Endothelial cell of umbilical vein (primary cell): ENCODE data around the gene OR4D1. TPM values are rescaled to one million over a fixed set of nuclear protein-coding genes. Genes with fewer than 3 reads are reported as not detected.
"Not testable (repeated sequence)": the region's sequence is repeated elsewhere in the genome, so short reads cannot be mapped to it uniquely, and the experiment has no call there.

Source experiments
- BruUV-seq: library from RNA; stranded (reverse); fragments of 400-500 nt; replicated peaks from 2 replicates; lab custom pipeline; 2021; lab: Mats Ljungman, UMichigan
- CTCF ChIA-PET: fragments of 300-600, 350-600 bp; sonication (Branson Sonifier 250); formaldehyde crosslinking; loops from one replicate; lab custom pipeline; 2021; ENCODE audit warnings: antibody characterized with exemption, inconsistent platforms; lab: Charles Lee
- POLR2A ChIA-PET: fragments of 300-600, 350-600 bp; sonication (Branson Sonifier 250); formaldehyde crosslinking; loops from one replicate; lab custom pipeline; 2021; ENCODE audit warnings: antibody characterized with exemption, inconsistent platforms; lab: Charles Lee
- DNase-seq: peaks from one replicate; pipeline ENCODE4 v3.0.0-alpha.2; 2011; ENCODE audit warnings: low read depth, low spot score
- FAIRE-seq: peaks from 2 replicates; lab custom pipeline; 2011; peaks lifted over from hg19 to GRCh38; lab: Jason Lieb, UNC
- H2AFZ ChIP-seq: 2 replicates; pipeline ENCODE4 v1.6.0; 2012; ENCODE audit warnings: low read depth, low read length, control low read depth, inconsistent platforms
- H3K27ac ChIP-seq: 2 replicates; pipeline ENCODE4 v1.5.1; 2011; ENCODE audit warnings: low read depth, mild to moderate bottlenecking, control low read depth, low read length, moderate library complexity; ENCODE audit not compliant: insufficient read depth
- H3K27me3 ChIP-seq, 2 experiments: 2 replicates each; pipeline versions ENCODE4 v1.6.0 to v1.6.1; 2011; ENCODE audit warnings: low read length in 2 of 2, mixed read lengths in 1 of 2; ENCODE audit not compliant: control insufficient read depth in 2 of 2, insufficient read depth in 2 of 2
- H3K36me3 ChIP-seq, 2 experiments: 2 replicates in 1 of 2; 3 replicates in 1 of 2; pipeline ENCODE4 v1.5.1; 2011; ENCODE audit warnings: low read length in 2 of 2, mild to moderate bottlenecking in 1 of 2, moderate library complexity in 1 of 2; ENCODE audit not compliant: control insufficient read depth in 2 of 2, insufficient read depth in 2 of 2; ENCODE audit errors: extremely low read depth in 1 of 2
- H3K4me1 ChIP-seq: 3 replicates; pipeline ENCODE4 v1.5.1; 2011; ENCODE audit warnings: mild to moderate bottlenecking, low read length; ENCODE audit not compliant: control insufficient read depth, insufficient read depth; ENCODE audit errors: extremely low read depth
- H3K4me2 ChIP-seq: 2 replicates; pipeline ENCODE4 v1.6.1; 2011; ENCODE audit warnings: low read length, control low read depth, mixed read lengths; ENCODE audit not compliant: insufficient read depth
- H3K4me3 ChIP-seq, 3 experiments: fragments of 200-600 bp in 1 of 3; sonication (generic), shearing (Covaris generic) in 1 of 3; replicated peaks in 1 of 3; 2 replicates each; pipeline ENCODE4 v1.5.1; 2011 to 2016; ENCODE audit warnings: control low read depth in 3 of 3, low read length in 3 of 3, mild to moderate bottlenecking in 2 of 3, inconsistent platforms in 1 of 3, low read depth in 1 of 3, moderate library complexity in 1 of 3; ENCODE audit not compliant: insufficient read depth in 1 of 3
- H3K79me2 ChIP-seq: 2 replicates; pipeline ENCODE4 v1.6.0; 2012; ENCODE audit warnings: low read length, inconsistent platforms; ENCODE audit not compliant: control insufficient read depth, insufficient read depth
- H3K9ac ChIP-seq: replicated peaks from 2 replicates; pipeline ENCODE3; 2011; ENCODE audit warnings: low read length, control low read depth; ENCODE audit not compliant: insufficient read depth; ENCODE audit errors: extremely low read depth
- H3K9me1 ChIP-seq: replicated peaks from 3 replicates; pipeline ENCODE4 v1.6.0; 2011; ENCODE audit warnings: mild to moderate bottlenecking, low read length; ENCODE audit not compliant: control insufficient read depth, insufficient read depth; ENCODE audit errors: extremely low read depth
- H3K9me3 ChIP-seq: replicated peaks from 2 replicates; pipeline ENCODE4 v1.5.1; 2012; ENCODE audit warnings: low read length, inconsistent platforms; ENCODE audit not compliant: control insufficient read depth, insufficient read depth
- H4K20me1 ChIP-seq: replicated peaks from 2 replicates; pipeline ENCODE3; 2011; ENCODE audit warnings: mild to moderate bottlenecking, low read length; ENCODE audit not compliant: control insufficient read depth, insufficient read depth; ENCODE audit errors: extremely low read depth
- CTCF ChIP-seq, 2 donors: IDR thresholded peaks; 1 replicate in 1 of 2; 2 replicates in 1 of 2; pipeline ENCODE4 v1.5.1; 2011; ENCODE audit warnings: low read length in 2 of 2, mild to moderate bottlenecking in 2 of 2, moderate library complexity in 2 of 2, control low read depth in 1 of 2, inconsistent platforms in 1 of 2, low read depth in 1 of 2; ENCODE audit not compliant: insufficient read depth in 1 of 2; ENCODE audit errors: extremely low read depth in 1 of 2
- EZH2 ChIP-seq: IDR thresholded peaks from 2 replicates; pipeline ENCODE4 v1.6.1; 2012; ENCODE audit warnings: borderline replicate concordance, low read depth, mild to moderate bottlenecking, moderate library complexity, low read length, inconsistent platforms; ENCODE audit not compliant: severe bottlenecking
- FOS ChIP-seq: IDR thresholded peaks from 2 replicates; pipeline ENCODE4 v1.6.1; 2011; ENCODE audit warnings: mild to moderate bottlenecking, low read length, moderate library complexity, borderline replicate concordance; ENCODE audit not compliant: insufficient read depth
- GATA2 ChIP-seq: IDR thresholded peaks from 2 replicates; pipeline ENCODE4 v1.7.0; 2011; ENCODE audit warnings: low read depth, mild to moderate bottlenecking, moderate library complexity, mixed read lengths, low read length; ENCODE audit not compliant: insufficient read length, insufficient read depth
- JUN ChIP-seq: IDR thresholded peaks from 2 replicates; pipeline ENCODE4 v1.6.1; 2011; ENCODE audit warnings: borderline replicate concordance, low read depth; ENCODE audit not compliant: insufficient read length, insufficient read depth
- MYC ChIP-seq: IDR thresholded peaks from one replicate; pipeline ENCODE4 v1.6.1; 2011; ENCODE audit warnings: mild to moderate bottlenecking, low read depth, low read length
- POLR2A ChIP-seq: IDR thresholded peaks from 2 replicates; pipeline ENCODE4 v1.6.1; 2012; ENCODE audit warnings: low read depth, mild to moderate bottlenecking, control low read depth, low read length
- POLR2AphosphoS5 ChIP-seq: IDR thresholded peaks from 2 replicates; pipeline ENCODE4 v1.6.1; 2012; ENCODE audit warnings: low read depth, mild to moderate bottlenecking, control low read depth, low read length, moderate library complexity; ENCODE audit not compliant: insufficient read depth
- dilution Hi-C: fragments of 300-500 bp; cut with MboI; formaldehyde crosslinking; loops from one replicate; pipeline ENCODE4 v1.15.0; 2019; ENCODE audit warnings: low sequenced_read_pairs; ENCODE audit not compliant: extremely low pct_ligation_motif_present
- intact Hi-C: fragments of 100-400 bp; cut with micrococcal nuclease; formaldehyde crosslinking; loops from one replicate; pipeline ENCODE4 v1.10.0; 2022
- polyA plus RNA-seq, 4 experiments: library from polyadenylated mRNA; depleted of rRNA in 3 of 4; stranded (reverse) in 3 of 4; unstranded in 1 of 4; fragments of >200 nt; gene quantifications; 2 replicates each; pipeline versions ENCODE4 v1.2.1 to v1.2.3, GENCODE V29; 2011 to 2012; ENCODE audit warnings: missing spikeins in 1 of 4
- total RNA-seq: library from RNA; stranded (reverse); gene quantifications from 2 replicates; pipeline ENCODE4 v1.2.3, GENCODE V29; 2021
- TF ChIP-seq, protein P1 (sequence below): IDR thresholded peaks from 2 replicates; pipeline ENCODE4 v1.6.1; 2011; ENCODE audit not compliant: insufficient read depth, insufficient read length

The OR4D1 gene
- total and polyA plus RNA-seq, 2 donors (not counting 3 experiments of a cell fraction or from before 2014, with no cell fraction given): not detected

- H2AFZ ChIP-seq, BruUV-seq, H3K79me2 ChIP-seq, H3K9me3 ChIP-seq, H3K4me2 ChIP-seq, CTCF ChIA-PET, H3K27me3 ChIP-seq, H4K20me1 ChIP-seq, H3K4me1 ChIP-seq, dilution Hi-C loops, H3K9ac ChIP-seq, FAIRE-seq, DNase-seq, H3K9me1 ChIP-seq, H3K4me3 ChIP-seq, H3K27ac ChIP-seq, intact Hi-C loops, H3K36me3 ChIP-seq, POLR2A ChIA-PET: not testable (repeated sequence)
These were observed 4.8 kb upstream of the OR4D1 start for GRCh38 chr17:58143335-58143734.

GRCh38 chr17:58144801-58145200, 3.4 kb upstream of the OR4D1 start:
- intact Hi-C loops: no loop called here
- Histone ChIP-seq H3K9me3 (no peaks in the 10 kb centered on the region), H3K27me3 (peaks cover 2 to 8% of the 10 kb centered on the region in 2 experiments), H3K27ac (no peak overlapping the region), H3K36me3 (no peaks in the 10 kb centered on the region), H3K4me3 (no peak overlapping the region), H3K9ac (no peak overlapping the region), H3K4me1 (no peaks in the 10 kb centered on the region), H4K20me1 (no peaks in the 10 kb centered on the region), H3K4me2 (no peak overlapping the region), H2AFZ (no peak overlapping the region), H3K9me1 (no peaks in the 10 kb centered on the region), H3K79me2 (no peaks in the 10 kb centered on the region)
- no TSS peak for BruUV-seq
- ChIA-PET POLR2A (no interaction called here), CTCF (no interaction called here)
- no peak for FAIRE-seq
- DNase-seq: no peak
- dilution Hi-C loops: no loop called here
- TF ChIP-seq MYC (no peak), GATA2 (no peak), JUN (no peak), POLR2A (no peak), FOS (no peak), EZH2 (no peak), CTCF (IDR thresholded peaks at IDR 0.05; ENCODE audit: extremely low read depth in 1 of 2, insufficient read depth in 1 of 2, low read depth in 1 of 2, low read length in 2 of 2) (no peak), POLR2AphosphoS5 (no peak)
- TF ChIP-seq, protein P1, sequence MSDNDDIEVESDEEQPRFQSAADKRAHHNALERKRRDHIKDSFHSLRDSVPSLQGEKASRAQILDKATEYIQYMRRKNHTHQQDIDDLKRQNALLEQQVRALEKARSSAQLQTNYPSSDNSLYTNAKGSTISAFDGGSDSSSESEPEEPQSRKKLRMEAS: no peak
